HT-29 (cell line): ENCODE results near the gene KRTAP1-1. TPM values are rescaled to one million over a fixed set of nuclear protein-coding genes. Genes with fewer than 3 reads are reported as not detected.
"Not testable (repeated sequence)": the region's sequence is repeated elsewhere in the genome, so short reads cannot be mapped to it uniquely, and the experiment has no call there.

ENCODE experiments used
- DNase-seq: peaks from one replicate; pipeline ENCODE4 v3.0.0-alpha.2; 2015; ENCODE audit warnings: low spot score
- total RNA-seq: library from RNA; depleted of rRNA; stranded (reverse); fragments of >200 nt; shearing (Covaris generic); gene quantifications from 2 replicates; pipeline ENCODE4 v1.2.3, GENCODE V29; 2014

KRTAP1-1 gene
- total RNA-seq, 1 experiment from 2014 or later = 0.64 TPM

GRCh38 chr17:41057547-41057946, 16.3 kb upstream of the KRTAP1-1 start:
- DNase-seq = no peak

- not testable (repeated sequence) for DNase-seq
These were observed 13.9 kb upstream of the KRTAP1-1 start, which contains the start of gene KRTAP2-2 for GRCh38 chr17:41055130-41055529. Gene KRTAP2-2 (minus strand): TSS chr17:41055230. CDS start chr17:41055211, 19 bp downstream.

- DNase-seq = not testable (repeated sequence)
These were observed 13.3 kb upstream of the KRTAP1-1 start for GRCh38 chr17:41054556-41054955.

DNA sequence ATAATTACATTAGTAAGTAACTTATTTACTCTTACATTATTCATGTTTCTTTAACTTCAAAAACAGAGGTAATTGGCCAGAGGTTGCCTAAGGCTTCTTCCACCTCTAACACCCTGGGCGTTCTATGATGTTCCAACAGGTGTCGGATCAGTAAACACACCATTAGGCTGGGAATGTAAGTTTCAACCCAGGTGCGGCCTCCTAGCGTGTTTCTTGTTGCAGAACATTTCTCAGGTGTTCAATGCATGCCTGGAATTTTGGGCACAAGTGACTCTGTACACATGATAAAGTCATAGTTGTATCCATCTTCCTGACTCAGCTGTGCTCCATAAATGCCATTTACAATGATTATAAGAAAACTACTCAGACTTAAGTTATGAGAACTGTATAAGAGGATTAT, 12.8 kb upstream of the KRTAP1-1 start:
- no peak for DNase-seq

GRCh38 chr17:41052566-41052965, 11.3 kb upstream of the KRTAP1-1 start:
- DNase-seq = no peak

DNA sequence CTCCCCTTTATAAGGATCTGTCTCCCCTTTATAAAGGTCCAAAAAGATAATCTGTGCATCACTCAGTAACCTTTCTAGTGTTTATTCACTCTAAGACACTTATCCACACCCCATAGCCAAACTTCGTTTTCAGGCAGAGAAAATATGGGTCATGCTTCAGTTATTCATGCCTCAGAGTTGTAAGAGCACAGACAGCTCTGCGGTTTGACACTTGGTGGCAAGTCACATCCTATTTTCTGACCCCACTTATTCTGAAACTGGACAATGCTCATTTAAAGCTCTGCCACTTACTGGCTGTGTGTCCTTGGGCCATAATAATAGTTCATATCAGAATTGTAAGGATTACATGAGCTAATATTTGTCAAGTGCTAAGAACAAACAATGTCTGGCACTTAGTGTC, 7.9 kb upstream of the KRTAP1-1 start:
- no peak for DNase-seq

DNA sequence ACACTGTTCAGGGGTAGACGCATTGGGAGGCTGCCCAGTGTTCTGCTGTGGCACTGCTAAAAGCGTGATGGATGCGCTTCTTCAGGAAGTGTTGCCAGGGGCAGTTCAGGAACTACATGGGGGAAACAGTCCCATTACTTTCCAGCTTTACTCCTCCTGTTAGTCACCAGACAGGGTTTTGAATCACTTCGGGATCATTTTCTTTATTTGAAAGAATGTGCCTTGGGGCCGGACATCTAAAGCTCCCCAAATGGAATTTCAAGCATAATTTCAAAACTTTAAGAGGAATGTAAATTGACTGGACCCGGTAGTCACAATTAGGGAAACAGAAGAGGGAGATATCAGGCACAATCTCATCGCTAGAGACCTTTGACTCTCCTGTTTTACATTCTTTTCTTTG, 7.2 kb upstream of the KRTAP1-1 start:
- no peak for DNase-seq

DNA sequence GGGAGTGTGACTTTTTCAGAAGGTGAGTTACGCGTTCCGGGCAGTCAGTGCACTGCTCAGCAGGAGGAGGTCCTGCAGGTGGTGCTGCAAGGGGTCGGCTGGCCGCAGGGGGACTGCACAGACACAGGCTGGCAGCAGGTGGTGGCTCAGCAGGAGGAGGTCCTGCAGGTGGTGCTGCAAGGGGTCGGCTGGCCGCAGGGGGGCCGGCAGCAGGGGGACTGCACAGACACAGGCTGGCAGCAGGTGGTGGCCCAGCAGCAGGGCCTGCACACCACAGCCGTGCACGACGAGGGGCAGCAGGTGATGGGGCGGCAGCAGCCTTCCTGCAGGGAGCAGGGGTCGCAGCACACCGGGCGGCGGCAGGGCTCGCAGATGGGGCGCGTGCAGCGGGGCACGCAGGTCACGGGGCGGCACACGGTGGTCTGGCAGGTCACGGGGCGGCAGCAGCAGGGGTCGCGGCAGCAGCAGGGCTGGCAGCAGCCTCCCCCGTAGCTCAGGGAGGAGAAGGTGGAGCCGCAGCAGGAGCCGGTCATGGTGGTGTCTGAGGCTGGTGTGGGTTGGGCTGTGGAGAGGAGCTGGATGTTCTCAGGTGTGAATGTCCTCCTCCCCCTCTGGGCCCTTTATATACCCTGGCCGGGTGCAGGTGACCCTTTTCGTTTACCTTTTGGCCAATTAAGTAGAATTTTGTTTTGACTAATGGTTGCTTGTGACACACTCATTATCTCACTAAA, 5.7 kb upstream of the KRTAP1-1 start, which contains the start of gene KRTAP2-1:
TSS of gene KRTAP2-1 (minus strand) at position 582 of the 731 bp plus-strand sequence. CDS start at position 533, 49 bp downstream.
- DNase-seq = not testable (repeated sequence)

GRCh38 chr17:41042953-41043352, 1.7 kb upstream of the KRTAP1-1 start:
- DNase-seq = no peak

DNA sequence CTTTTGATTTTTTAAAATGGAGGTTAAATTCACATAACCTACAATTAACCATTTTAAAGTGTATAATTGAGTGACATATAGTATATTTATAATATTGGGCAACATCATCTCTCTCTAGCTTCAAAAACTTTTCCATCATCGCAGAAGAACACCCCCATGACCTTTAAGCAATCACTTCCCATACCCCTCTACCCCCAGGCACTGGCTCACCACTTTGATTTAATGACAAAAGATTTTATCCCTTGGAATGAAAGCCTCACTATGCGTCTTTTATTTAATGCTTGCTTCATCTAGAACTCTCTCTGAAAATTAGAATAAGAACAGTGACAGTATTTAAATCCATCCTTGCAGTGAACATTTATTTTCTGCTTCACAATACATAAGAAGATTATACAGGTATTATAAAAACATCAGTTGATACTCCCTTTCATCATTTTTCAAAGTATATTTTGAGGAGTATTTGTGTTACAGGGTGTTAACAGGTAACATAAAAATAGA, 3.3 kb downstream of the KRTAP1-1 start:
- DNase-seq = no peak

DNA sequence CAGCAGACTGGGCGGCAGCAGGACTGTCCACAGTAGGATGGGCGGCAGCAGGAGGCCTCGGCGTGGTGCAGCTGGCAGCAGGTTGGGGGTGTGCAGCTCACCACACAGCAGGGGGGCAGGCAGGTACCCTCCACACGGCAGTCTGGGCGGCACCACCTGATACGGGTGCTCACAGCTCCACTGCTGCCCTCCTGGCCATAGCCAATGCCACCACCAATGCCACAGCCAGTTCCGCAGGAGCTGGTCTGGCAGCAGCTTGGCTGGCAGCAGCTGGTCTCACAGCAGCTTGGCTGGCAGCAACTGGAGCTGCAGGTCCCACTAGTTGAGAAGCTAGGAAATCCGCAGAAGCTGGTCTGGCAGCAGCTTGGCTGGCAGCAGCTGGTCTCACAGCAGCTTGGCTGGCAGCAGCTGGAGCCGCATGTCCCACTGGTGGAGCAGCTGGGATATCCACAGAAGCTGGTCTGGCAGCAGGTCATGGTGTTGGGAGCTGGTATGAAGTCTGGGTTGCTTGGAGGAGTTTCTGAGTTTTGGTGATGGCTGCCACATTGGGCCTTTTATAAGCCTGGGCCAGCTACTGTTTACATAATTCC, 6.8 kb downstream of the KRTAP1-1 start, which contains the start of gene KRTAP1-3:
TSS of gene KRTAP1-3 (minus strand) at position 529 of the 590 bp plus-strand sequence. CDS start at position 476, 53 bp downstream.
- not testable (repeated sequence) for DNase-seq

DNA sequence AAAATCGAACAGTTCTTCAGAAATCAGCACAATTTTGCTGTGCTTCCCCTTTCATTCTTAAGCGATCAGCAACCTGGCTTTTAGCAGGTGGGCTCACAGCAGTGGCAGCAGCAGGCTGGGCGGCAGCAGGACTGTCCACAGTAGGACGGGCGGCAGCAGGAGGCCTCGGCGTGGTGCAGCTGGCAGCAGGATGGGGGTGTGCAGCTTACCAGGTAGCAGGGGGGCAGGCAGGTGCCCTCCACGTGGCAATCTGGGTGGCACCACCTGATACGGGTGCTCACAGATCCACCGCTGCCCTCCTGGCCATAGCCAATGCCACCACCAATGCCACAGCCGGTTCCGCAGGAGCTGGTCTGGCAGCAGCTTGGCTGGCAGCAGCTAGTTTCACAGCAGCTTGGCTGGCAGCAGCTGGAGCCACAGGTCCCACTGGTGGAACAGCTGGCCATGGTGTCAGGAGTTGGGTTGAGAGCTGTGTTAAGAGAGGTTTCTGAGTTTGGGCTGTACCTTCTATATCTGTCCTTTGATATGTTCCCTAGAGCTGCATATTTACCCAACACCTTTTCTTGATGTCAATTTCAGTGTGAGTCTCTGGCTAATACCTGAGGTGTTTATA, 11.5 kb downstream of the KRTAP1-1 start, which contains the start of gene KRTAP1-4:
TSS of gene KRTAP1-4 (minus strand) at position 563 of the 613 bp plus-strand sequence. CDS start at position 446, 117 bp downstream.
- no peak for DNase-seq

DNA sequence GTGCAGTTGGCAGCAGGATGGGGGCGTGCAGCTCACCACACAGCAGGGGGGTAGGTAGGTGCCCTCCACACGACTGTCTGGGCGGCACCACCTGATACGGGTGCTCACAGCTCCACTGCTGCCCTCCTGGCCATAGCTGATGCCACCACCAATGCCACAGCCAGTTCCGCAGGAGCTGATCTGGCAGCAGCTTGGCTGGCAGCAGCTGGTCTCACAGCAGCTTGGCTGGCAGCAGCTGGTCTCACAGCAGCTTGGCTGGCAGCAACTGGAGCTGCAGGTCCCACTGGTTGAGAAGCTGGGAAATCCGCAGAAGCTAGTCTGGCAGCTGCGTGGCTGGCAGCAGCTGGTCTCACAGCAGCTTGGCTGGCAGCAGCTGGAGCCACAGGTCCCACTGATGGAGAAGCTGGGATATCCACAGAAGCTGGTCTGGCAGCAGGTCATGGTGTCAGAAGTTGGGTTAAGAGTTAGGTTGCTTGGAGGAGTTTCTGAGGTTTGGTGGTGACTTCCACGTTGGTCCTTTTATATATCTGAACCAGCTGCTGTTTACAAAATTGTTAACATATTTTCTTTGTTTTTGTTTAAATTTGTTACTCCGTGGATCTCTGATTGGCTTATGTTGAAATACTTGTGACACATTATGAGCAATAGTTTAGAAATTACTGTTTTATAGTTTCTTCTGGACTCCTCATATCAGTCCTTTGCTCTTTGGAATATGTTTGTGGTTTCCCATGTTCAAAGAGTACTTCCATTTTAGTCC, 14.4 kb downstream of the KRTAP1-1 start, which contains the start of gene KRTAP1-5:
TSS of gene KRTAP1-5 (minus strand) at position 494 of the 757 bp plus-strand sequence. CDS start at position 441, 53 bp downstream.
- DNase-seq = no peak

DNA sequence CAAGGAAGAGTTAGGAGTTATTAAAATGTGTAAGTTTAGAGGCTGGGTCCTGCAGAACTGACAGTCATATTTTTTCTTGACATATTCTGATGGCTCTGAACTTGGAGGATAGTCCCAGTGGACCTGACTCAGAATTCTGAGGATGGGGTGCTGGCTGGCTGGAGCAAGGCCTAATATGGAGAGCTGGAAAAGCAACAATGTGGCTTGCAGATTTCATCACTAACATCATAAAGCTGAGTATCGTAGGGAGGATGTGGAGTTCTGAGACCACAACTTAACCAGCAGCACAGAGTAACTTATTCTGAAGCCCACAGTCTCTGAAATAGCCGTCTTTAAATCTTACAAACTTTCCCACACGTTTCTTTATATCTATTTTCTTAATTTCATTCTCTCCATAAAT, 16.6 kb downstream of the KRTAP1-1 start:
- DNase-seq = no peak

DNA sequence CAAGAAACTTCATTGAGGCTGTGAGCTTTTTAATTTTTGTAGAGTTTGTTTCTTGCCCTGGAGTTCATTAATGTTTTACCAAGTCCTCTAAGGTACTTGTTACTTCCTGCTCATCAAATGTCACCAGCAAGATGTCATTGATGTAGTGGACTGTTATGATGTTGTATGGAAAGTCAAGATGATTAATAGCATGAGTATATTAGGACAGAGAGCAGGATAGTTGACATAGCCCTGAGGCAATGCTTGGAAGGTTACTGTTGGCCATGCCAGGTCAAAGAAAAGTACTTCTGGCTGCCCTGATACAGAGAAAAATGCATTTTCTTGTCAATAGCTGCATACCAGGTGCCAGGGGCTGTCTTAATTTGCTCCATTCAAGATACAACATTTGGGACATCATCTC, 20.9 kb downstream of the KRTAP1-1 start:
- DNase-seq = no peak

DNA sequence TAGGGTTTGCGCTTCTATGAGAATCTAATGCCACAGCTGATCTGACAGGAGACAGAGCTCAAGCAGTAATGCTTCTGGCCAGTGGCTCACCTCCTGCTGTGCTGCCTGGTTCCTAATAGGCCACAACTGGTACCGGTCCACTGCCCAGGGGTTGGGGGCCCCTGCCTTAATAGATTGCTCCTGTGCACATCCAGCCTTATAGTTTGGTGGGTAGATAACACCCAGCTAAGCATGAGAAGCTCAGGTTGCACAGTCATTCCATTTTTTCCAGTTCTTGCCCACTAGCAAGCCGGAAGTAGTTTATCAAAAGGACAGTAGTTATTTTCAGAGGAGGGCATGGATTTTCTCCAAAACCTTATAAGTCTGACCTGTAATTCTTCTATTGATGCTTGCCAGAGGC, 21.8 kb downstream of the KRTAP1-1 start:
- DNase-seq = no peak

GRCh38 chr17:41018541-41018940, 22.7 kb downstream of the KRTAP1-1 start:
- no peak for DNase-seq

DNA sequence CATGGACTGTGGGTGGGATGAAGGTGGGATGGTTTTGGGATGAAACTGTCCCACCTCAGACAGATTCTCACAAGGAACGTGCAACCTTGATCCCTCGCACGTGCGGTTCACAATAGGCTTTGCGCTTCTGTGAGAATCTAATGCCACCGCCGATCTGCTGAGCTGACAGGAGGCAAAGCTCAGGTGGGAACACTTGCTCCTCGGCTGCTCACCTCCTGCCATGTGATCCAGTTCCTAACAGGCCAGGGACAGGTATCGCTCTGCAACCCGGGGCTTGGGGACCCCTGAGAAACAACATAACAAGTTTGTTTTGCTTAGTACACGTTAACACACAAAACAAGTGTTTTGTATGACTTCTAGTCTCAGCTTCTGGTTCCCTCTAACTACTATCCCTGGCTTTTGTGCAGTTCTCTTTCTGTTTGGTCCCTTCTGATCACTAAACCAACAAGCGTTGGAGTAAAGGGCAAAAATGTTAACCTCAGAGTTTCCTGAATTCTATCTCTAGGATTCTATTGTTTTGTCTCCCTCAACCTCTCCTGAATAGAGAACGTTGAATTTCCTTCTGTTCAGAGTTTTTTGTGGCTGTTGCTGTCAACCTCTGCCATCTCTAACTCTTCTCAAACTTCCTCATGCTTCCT, 24.6 kb downstream of the KRTAP1-1 start:
- no peak for DNase-seq

DNA sequence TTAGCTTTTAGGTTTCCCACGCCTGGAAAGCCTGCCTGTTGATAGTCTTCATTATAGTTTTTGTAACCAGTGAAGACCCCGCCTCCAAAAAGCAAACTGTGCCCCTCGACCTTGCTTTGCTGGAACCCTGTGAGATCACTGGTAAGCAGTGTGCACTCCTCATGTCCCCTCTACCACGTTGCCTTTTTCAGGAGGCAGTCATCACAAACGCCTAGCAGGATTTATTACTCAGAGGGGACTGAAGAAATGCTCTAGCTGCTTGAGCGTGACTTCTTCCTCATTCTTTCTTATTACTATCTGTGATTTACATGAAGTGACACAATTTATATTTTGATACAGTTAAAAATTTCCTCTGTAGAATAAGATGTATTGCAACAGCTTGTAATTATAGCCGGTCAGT, 25.8 kb downstream of the KRTAP1-1 start:
- no peak for DNase-seq

- DNase-seq = no peak
These were observed 27.6 kb downstream of the KRTAP1-1 start for GRCh38 chr17:41013606-41014005.

- DNase-seq = no peak
These were observed 28.1 kb downstream of the KRTAP1-1 start for GRCh38 chr17:41013181-41013580.
